Epithelial cell of prostate (primary cell): Measurements from ENCODE around the gene PTPRE.

Experiments used
- DNase-seq: peaks from one replicate; pipeline ENCODE4 v3.0.0-alpha.2; 2011; ENCODE audit warnings: low read depth, low spot score
- H3K27ac ChIP-seq: fragments of 450-650 bp; 2 replicates; pipeline ENCODE4 v1.5.1; 2017; ENCODE audit warnings: mild to moderate bottlenecking

Gene PTPRE

GRCh38 chr10:127881262-127881661 lies 25.6 kb upstream of the PTPRE start:
- no peak for DNase-seq
- H3K27ac ChIP-seq: no peak overlapping the region

- DNase-seq: no peak
- no peak overlapping the region for H3K27ac ChIP-seq
Observed at GRCh38 chr10:127882391-127882790, 24.5 kb upstream of the PTPRE start.

- no peak for DNase-seq
- H3K27ac ChIP-seq: no peak overlapping the region
Observed at GRCh38 chr10:127882801-127883459, 24.0 kb upstream of the PTPRE start.

- H3K27ac ChIP-seq: no peak overlapping the region
- no peak for DNase-seq
Observed at GRCh38 chr10:127883516-127883915, 23.4 kb upstream of the PTPRE start.

GRCh38 chr10:127884501-127884900 lies 22.4 kb upstream of the PTPRE start:
- no peak for DNase-seq
- no peak overlapping the region for H3K27ac ChIP-seq

GRCh38 chr10:127886371-127887051 lies 20.4 kb upstream of the PTPRE start:
- no peak for DNase-seq
- no peak overlapping the region for H3K27ac ChIP-seq

- H3K27ac ChIP-seq: no peak overlapping the region
- DNase-seq: no peak
Observed at GRCh38 chr10:127887541-127888415, 19.1 kb upstream of the PTPRE start.

GRCh38 chr10:127888521-127889312 lies 18.2 kb upstream of the PTPRE start:
- no peak overlapping the region for H3K27ac ChIP-seq
- DNase-seq: no peak

- no peak for DNase-seq
Observed at GRCh38 chr10:127889605-127890195, 17.2 kb upstream of the PTPRE start.

GRCh38 chr10:127890216-127890615 lies 16.7 kb upstream of the PTPRE start:
- H3K27ac ChIP-seq: no peak overlapping the region
- no peak for DNase-seq

More at GRCh38 chr10:127889605-127890195, 17.2 kb upstream of the PTPRE start:
- no peak overlapping the region for H3K27ac ChIP-seq

- DNase-seq: no peak
- no peak overlapping the region for H3K27ac ChIP-seq
Observed at GRCh38 chr10:127890832-127891334, 16.0 kb upstream of the PTPRE start.

GRCh38 chr10:127892743-127893142 lies 14.2 kb upstream of the PTPRE start, which contains the start of gene CLRN3:
TSS of gene CLRN3 (minus strand) at chr10:127892941. CDS start at chr10:127892784, 157 bp downstream.
- DNase-seq: no peak
- no peak within 1 kb of the TSS for H3K27ac ChIP-seq

GRCh38 chr10:127894146-127894545 lies 12.8 kb upstream of the PTPRE start:
- H3K27ac ChIP-seq: no peak overlapping the region
- no peak for DNase-seq

GRCh38 chr10:127896590-127896989 lies 10.3 kb upstream of the PTPRE start:
- H3K27ac ChIP-seq: no peak overlapping the region
- DNase-seq: no peak

- H3K27ac ChIP-seq: no peak overlapping the region
- no peak for DNase-seq
Observed at GRCh38 chr10:127897177-127897576, 9.7 kb upstream of the PTPRE start.

GRCh38 chr10:127899766-127900387 lies 7.0 kb upstream of the PTPRE start:
- H3K27ac ChIP-seq: no peak overlapping the region
- no peak for DNase-seq

- H3K27ac ChIP-seq: no peak overlapping the region
Observed at GRCh38 chr10:127903789-127904188, 3.1 kb upstream of the PTPRE start.

GRCh38 chr10:127904311-127905000 lies 2.4 kb upstream of the PTPRE start:
- no peak overlapping the region for H3K27ac ChIP-seq

More at GRCh38 chr10:127903789-127904188, 3.1 kb upstream of the PTPRE start:
- no peak for DNase-seq

More at GRCh38 chr10:127904311-127905000, 2.4 kb upstream of the PTPRE start:
- no peak for DNase-seq
